ENCODE results near the gene MEGF6.

MEGF6 gene

DNA sequence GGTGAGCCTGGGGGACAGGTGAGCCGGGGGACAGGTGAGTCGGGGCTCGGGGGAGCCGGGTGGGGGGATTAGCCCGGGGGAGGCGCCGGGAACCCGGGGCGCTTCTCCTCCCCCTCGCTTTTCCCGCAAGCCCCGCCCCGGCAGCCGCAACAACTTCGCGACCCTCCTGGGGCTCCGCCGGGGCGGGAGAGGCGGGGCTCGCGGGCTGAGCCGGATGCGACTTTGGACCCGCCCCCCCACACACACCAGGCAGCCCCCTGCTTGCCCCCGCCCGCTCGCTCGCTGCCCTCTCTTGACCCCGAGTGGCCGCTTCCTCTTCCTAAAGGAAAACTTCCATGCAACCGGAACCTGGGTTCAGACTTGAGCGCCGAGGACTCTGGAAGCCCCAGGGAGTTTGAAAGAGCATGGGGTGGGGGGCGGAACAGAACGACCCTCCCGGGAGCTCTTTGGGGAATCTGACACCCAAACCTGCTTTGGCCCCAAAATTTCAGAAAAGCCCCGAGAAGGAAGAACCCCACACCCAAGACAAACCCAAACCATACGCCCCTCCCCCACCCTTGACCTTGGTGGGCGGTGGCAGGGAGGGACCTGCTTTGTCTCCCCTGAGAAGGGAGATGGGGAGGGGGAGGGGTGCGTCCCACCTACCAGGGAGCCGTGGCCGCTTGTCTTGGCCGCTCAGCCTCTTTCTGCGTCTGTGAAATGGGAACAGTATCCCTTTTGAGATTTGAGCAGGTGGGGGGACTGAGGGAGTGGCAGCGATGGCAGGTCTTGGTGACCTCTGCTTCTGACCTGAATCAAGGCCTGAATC, 156.3 kb downstream of the MEGF6 start:
- DNase-seq: peak in 1 of 5 donors; percentile 24

DNA sequence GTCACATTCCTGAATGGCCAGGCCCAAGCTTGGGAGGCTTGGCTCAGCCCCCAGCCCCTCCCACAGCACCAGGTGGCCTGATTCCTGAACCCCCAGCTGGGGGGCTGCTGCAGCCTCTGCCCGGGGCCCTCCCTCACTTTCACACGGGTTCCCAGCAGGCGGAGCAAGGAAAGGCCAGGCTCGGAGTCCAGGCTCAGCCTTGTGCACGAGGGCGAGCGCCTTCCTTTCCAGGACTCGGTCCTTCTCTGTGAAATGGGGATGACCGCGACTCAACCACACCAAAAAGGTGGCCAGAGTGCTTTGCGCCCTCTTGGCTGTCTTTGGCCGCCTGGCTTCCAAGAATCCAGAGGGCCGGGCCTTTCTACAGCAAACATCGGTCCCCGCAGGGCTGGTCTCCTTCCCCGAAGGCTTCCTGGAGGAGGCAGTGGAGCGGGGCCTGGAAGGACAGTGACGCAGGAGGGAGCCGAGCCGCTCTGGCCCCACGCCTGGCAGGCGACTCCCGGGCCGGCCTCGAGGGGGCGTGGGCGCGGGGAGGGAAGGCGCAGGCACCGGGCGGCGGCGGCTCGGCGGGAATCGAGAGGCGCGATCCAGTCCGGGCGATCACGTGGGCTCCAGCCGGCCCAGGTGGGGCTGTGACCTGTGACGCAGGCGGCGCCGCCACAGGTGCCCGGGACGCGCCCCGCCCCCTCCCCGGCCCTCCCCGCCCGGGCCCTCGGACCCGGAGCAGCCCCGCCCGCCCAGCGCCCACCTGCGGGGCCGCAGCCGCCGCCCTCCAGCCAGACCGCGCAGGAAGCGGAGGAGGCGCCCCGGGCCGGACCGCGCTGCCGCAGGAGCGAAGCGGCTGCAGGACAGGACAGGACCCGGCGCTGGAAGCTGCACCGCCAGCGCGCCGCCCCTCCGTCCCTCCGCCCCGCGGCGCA, 157.2 kb downstream of the MEGF6 start, which contains the start of gene ARHGEF16:
Gene ARHGEF16, plus strand, starts transcription at position 775 of the 920 bp plus-strand sequence. CDS start 8,420 bp downstream, outside the sequence.
- peak in 2 of 5 donors; percentile 14 to 36 for DNase-seq

- DNase-seq: peak; percentile 38 to 67 (median 55)
Measured at GRCh38 chr1:3453203-3453761, 158.0 kb downstream of the MEGF6 start.

GRCh38 chr1:3452866-3453175, 158.5 kb downstream of the MEGF6 start:
- DNase-seq: no peak

DNA sequence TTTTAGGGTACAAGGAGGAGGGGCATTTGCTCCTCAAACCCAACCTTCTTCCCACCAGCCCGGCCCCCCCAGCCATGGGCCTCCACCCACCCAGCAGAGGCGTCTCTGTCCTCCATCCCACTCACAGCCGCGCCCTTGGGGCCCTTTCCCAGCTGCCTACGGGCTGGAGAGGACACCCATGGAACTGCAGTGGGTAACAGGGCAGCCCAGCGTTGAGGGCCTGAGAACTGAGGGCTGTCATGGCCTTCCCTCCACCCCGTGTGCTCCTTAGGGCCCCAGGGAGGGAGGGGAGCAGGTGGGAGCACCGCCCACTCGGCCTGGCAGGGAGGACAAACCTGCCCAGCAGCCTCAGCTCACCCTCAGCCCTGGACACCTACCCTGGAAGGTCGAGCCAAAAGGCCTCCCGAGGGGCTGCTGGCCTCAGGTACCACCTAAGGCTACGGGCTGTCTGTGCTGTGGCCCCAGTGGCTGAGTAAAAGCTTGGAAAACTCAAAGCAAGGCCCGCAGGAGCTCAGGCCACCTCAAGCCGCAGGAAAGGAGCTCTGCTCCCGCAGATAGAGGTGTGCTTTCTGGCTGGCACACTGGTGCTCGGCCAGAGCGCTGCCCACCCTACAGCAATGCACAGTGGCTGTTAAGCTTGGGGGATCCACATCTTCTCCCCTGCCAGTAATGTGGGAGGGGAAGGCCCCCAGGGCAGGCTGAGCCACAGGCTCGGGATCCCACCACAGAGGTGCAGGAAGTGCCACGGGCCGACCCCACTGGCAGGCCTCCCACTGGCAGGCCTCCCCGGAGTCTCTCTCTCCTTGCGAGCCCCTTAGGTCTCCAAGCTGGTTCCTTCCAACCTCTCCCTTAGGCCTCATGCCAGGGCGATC, 159.1 kb downstream of the MEGF6 start:
- DNase-seq: no peak

GRCh38 chr1:3450983-3451382, 160.3 kb downstream of the MEGF6 start:
- no peak for DNase-seq

DNA sequence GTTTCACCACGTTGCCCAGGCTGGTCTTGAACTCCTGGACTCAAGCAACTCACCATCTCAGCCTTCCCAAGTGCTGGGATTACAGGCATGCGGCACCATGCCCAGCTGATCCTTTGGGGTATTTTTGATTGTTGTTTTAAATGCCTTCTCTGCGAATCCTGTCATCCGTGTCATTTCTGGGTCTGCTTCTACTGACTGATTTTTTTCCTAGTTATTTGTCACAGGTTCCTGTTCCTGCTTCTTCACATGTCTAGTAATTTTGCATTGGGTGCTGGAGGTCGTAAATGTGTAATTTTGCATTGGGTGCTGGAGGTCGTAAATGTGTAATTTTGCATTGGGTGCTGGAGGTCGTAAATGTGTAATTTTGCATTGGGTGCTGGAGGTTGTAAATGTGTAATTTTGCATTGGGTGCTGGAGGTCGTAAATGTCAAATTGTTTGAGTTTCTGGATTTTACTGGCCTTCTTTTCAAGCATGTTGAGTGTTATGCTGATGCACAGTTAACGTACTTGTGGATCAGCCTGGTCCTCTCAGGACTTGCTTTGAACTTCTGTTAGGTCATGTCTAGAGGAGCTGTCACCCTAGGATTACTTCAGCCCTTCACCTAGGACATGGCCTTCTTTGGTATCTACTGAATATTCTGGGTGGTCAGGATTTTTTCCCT, 161.0 kb downstream of the MEGF6 start:
- DNase-seq: no peak

GRCh38 chr1:3444736-3445135, 166.6 kb downstream of the MEGF6 start:
- no peak for DNase-seq

GRCh38 chr1:3444298-3444697, 167.0 kb downstream of the MEGF6 start:
- DNase-seq: no peak

DNA sequence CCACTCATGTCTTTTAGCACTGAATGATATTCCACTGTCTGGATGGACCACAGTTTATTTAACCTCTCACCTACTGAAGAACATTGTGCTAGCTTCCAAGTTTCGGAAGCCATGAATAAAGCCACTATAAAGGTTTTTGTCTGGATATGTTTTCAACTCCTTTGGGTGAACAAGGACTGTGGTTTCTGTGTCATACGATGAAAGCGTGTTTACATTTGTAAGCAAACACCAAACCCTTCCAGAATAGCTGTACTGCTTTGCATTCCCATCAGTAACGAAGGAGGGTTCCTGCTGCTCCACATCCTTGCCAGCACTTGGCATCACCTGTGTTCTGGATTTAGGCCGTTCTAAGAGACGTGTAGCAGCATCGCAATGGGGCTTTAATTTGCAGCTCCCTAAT, 167.5 kb downstream of the MEGF6 start:
- DNase-seq: no peak

DNA sequence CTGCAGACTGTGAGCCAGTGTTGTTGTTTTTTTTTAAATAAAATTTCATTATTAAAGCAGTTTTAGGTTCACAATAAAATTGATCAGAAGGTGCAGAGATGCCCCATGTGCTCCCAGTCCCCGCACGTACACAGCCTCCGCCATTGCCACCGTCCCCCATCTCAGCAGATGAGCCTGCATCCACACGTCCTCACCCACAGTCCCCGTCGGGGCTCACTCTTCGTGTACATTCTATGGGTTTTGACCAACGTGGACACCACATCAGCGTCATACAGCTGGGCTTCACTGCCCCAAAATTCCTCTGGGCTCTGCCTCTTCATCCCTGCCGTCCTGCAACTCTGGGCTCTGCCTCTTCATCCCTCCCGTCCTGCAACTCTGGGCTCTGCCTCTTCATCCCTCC, 168.4 kb downstream of the MEGF6 start:
- DNase-seq: no peak

GRCh38 chr1:3442331-3442730, 169.0 kb downstream of the MEGF6 start:
- DNase-seq: no peak

DNA sequence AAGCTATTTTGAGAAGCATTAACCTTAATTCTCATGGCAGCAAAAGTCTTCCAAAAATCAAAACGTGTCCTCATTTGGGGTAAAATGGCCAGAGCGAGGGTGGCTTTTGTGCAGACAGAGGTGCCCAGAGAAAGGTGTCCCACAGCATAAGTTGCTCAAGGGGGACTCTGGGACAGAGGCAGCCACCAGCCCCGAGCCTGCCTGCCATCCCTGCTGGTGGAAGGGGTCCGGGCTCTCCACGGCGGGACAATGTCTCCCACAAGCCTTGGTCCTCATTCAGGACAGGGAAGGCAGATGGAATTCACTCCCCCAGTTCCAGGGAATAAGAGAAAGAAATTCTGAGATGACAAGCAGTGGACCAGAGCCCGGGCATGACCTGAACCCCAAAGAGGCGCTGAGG, 169.4 kb downstream of the MEGF6 start:
- no peak for DNase-seq

DNA sequence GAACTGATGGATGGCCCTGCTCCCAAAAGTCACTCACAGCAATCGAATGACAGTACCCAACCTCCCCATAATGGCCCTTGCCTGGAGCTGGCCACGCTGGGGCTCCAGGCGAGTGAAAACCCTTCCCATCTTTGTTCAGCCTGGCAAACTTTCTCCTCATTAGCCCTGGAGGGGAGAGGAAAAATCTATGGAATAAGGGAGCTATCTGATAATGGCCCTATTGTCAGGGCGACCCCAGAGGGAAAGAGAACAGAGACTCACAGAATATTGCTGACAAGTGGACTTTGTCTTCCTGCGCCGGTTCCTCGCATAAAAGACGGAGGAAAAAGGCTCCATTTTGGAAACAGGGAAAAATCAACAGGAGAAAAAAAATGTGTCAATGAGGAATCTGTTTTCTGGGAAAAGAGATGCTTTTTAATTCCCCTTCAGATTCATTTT, 169.9 kb downstream of the MEGF6 start:
- no peak for DNase-seq

- DNase-seq: no peak
Measured at GRCh38 chr1:3440711-3441409, 170.4 kb downstream of the MEGF6 start.

DNA sequence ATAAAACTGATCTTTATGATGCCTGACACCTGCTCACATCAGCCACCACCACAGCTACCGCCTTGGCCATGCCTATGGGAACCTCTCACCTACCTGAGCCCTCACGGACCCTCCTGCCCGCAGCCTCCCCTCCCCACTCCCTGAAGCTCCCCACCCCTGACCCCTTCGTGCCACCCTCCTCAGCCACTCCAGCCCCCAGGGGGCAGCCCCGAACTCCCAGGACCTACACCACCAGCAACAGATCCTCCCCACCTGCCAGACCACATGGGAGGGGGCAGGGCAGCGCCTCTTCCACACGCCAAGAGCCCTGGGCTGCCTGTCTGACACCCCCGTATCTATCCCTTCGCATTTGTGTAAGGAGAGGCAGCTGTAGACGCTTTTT, 171.0 kb downstream of the MEGF6 start:
- DNase-seq: peak in 1 of 5 donors; percentile 5
